Tibial nerve (tissue), 4 donors: ENCODE data around the gene CLMN. TPM values are rescaled to one million over a fixed set of nuclear protein-coding genes. Genes with fewer than 3 reads are reported as not detected.

Source experiments
- DNase-seq, 2 donors: peaks; one replicate each; pipeline ENCODE4 v3.0.0-alpha.2; 2019; ENCODE audit warnings: low spot score in 2 of 2
- H3K27ac ChIP-seq, 4 donors: fragments of 200-600 bp; sonication (generic) in 3 of 4; one replicate each; pipeline ENCODE4 v1.5.1; 2017 to 2019; ENCODE audit warnings: mild to moderate bottlenecking in 1 of 4
- H3K27me3 ChIP-seq, 2 donors: fragments of 200-600 bp; sonication (generic) in 1 of 2; one replicate each; pipeline versions ENCODE4 v1.5.1 to v1.6.0; 2017 to 2019
- H3K36me3 ChIP-seq, 3 donors: fragments of 200-600 bp; sonication (generic); one replicate each; pipeline ENCODE4 v1.5.1; 2018 to 2019
- H3K4me1 ChIP-seq, 4 donors: fragments of 200-600 bp; sonication (generic) in 3 of 4; one replicate each; pipeline ENCODE4 v1.5.1; 2017 to 2019
- H3K4me3 ChIP-seq, 4 donors: fragments of 200-600 bp; sonication (generic) in 3 of 4; one replicate each; pipeline ENCODE4 v1.5.1; 2017 to 2019; ENCODE audit warnings: mild to moderate bottlenecking in 1 of 4, moderate library complexity in 1 of 4
- H3K9me3 ChIP-seq, 4 donors: fragments of 200-600 bp; sonication (generic) in 3 of 4; one replicate each; pipeline ENCODE4 v1.5.1; 2017 to 2019
- CTCF ChIP-seq, 5 experiments: fragments of 200-600 bp in 3 of 5; fragments of 450-650 bp in 2 of 5; sonication (generic) in 3 of 5; IDR thresholded peaks; one replicate each; pipeline ENCODE4 v1.5.1; 2016 to 2019; ENCODE audit warnings: antibody characterized with exemption in 5 of 5, mild to moderate bottlenecking in 3 of 5, moderate library complexity in 2 of 5
- EP300 ChIP-seq, 2 donors: sonication (generic); formaldehyde crosslinking; IDR thresholded peaks; one replicate each; pipeline ENCODE4 v1.6.1; 2017; ENCODE audit warnings: antibody characterized with exemption in 2 of 2, mild to moderate bottlenecking in 1 of 2
- POLR2A ChIP-seq, 2 donors: fragments of 450-650 bp; IDR thresholded peaks; one replicate each; pipeline ENCODE4 v1.6.1; 2017; ENCODE audit warnings: antibody characterized with exemption in 2 of 2, mild to moderate bottlenecking in 2 of 2, moderate library complexity in 2 of 2
- WGBS, 2 donors: methylation state at CpG; one replicate each; pipeline ENCODE4 v1.1.5; 2018; 5-methylcytosine and 5-hydroxymethylcytosine counted together
- total RNA-seq, 4 donors: library from RNA; depleted of rRNA; stranded (reverse); fragments of >200 nt; gene quantifications; one replicate each; pipeline ENCODE4 v1.1.0, GENCODE V29; 2016

Gene CLMN
- total RNA-seq, 4 donors from 2014 or later = 31.2 to 49.8 (median 40.9) TPM

- no peaks in the 10 kb centered on the region for H3K36me3 ChIP-seq
- H3K27me3 ChIP-seq = no peaks in the 10 kb centered on the region
- no peak overlapping the region for H3K27ac ChIP-seq
- DNase-seq = no peak
- no peak overlapping the region for H3K4me3 ChIP-seq
- peaks cover 0 to 82% (median 26%) of the 10 kb centered on the region in 4 donors for H3K4me1 ChIP-seq
- H3K9me3 ChIP-seq = no peaks in the 10 kb centered on the region
- WGBS, 2 donors = 57 to 59% methylated on average over 4 of the region's 4 CpGs
- TF ChIP-seq CTCF (IDR thresholded peaks at IDR 0.05) (no peak), POLR2A (IDR thresholded peaks at IDR 0.05) (no peak), EP300 (IDR thresholded peaks at IDR 0.05) (no peak)
Observed at GRCh38 chr14:95153866-95154265, 165.8 kb downstream of the CLMN start.

GRCh38 chr14:95151561-95151960, 168.1 kb downstream of the CLMN start:
- no peaks in the 10 kb centered on the region for H3K27me3 ChIP-seq
- no peak for DNase-seq
- H3K27ac ChIP-seq = peak overlapping the region in 2 of 4 donors; percentile 22 to 25
- H3K4me3 ChIP-seq = no peak overlapping the region
- peaks cover 0 to 93% (median 27%) of the 10 kb centered on the region in 4 donors for H3K4me1 ChIP-seq
- no peaks in the 10 kb centered on the region for H3K9me3 ChIP-seq
- no peak for TF ChIP-seq EP300 (IDR thresholded peaks at IDR 0.05)
- TF ChIP-seq CTCF (IDR thresholded peaks at IDR 0.05) = no peak
- TF ChIP-seq POLR2A (IDR thresholded peaks at IDR 0.05) = no peak
- no peaks in the 10 kb centered on the region for H3K36me3 ChIP-seq
- WGBS, 2 donors = 77% methylated on average over 8 of the region's 8 CpGs

- H3K4me1 ChIP-seq = peaks cover 0 to 93% (median 27%) of the 10 kb centered on the region in 4 donors
- no peak for DNase-seq
- no peaks in the 10 kb centered on the region for H3K27me3 ChIP-seq
- no peaks in the 10 kb centered on the region for H3K36me3 ChIP-seq
- no peaks in the 10 kb centered on the region for H3K9me3 ChIP-seq
- TF ChIP-seq POLR2A (IDR thresholded peaks at IDR 0.05) (no peak), EP300 (IDR thresholded peaks at IDR 0.05) (no peak), CTCF (IDR thresholded peaks at IDR 0.05) (no peak)
- no peak overlapping the region for H3K27ac ChIP-seq
- H3K4me3 ChIP-seq = no peak overlapping the region
- WGBS, 2 donors = 67 to 75% methylated on average over 2 of the region's 2 CpGs
Observed at GRCh38 chr14:95150910-95151309, 168.8 kb downstream of the CLMN start.

- WGBS, 2 donors = 49 to 61% methylated on average over 3 of the region's 3 CpGs
- Histone ChIP-seq H3K27ac (no peak overlapping the region), H3K4me3 (no peak overlapping the region), H3K4me1 (peaks cover 0 to 81% (median 23%) of the 10 kb centered on the region in 4 donors), H3K36me3 (no peaks in the 10 kb centered on the region), H3K9me3 (peaks cover 0 to 8% (median 0%) of the 10 kb centered on the region in 4 donors), H3K27me3 (no peaks in the 10 kb centered on the region)
- no peak for DNase-seq
- TF ChIP-seq CTCF (IDR thresholded peaks at IDR 0.05) (no peak), POLR2A (IDR thresholded peaks at IDR 0.05) (no peak), EP300 (IDR thresholded peaks at IDR 0.05) (no peak)
Observed at GRCh38 chr14:95149441-95149840, 170.3 kb downstream of the CLMN start.

GRCh38 chr14:95147597-95147996, 172.1 kb downstream of the CLMN start:
- WGBS, 2 donors = 92 to 96% methylated on average over 7 of the region's 7 CpGs
- H3K27ac ChIP-seq = no peak overlapping the region
- no peaks in the 10 kb centered on the region for H3K27me3 ChIP-seq
- TF ChIP-seq CTCF (IDR thresholded peaks at IDR 0.05) (no peak), POLR2A (IDR thresholded peaks at IDR 0.05) (no peak), EP300 (IDR thresholded peaks at IDR 0.05) (no peak)
- no peak for DNase-seq
- no peak overlapping the region for H3K4me3 ChIP-seq
- H3K9me3 ChIP-seq = peaks cover 0 to 8% (median 0%) of the 10 kb centered on the region in 4 donors
- H3K36me3 ChIP-seq = no peaks in the 10 kb centered on the region
- peaks cover 0 to 79% (median 25%) of the 10 kb centered on the region in 4 donors for H3K4me1 ChIP-seq
